ENCODE results near the gene EVC2.

- TF ChIP-seq, protein P1, sequence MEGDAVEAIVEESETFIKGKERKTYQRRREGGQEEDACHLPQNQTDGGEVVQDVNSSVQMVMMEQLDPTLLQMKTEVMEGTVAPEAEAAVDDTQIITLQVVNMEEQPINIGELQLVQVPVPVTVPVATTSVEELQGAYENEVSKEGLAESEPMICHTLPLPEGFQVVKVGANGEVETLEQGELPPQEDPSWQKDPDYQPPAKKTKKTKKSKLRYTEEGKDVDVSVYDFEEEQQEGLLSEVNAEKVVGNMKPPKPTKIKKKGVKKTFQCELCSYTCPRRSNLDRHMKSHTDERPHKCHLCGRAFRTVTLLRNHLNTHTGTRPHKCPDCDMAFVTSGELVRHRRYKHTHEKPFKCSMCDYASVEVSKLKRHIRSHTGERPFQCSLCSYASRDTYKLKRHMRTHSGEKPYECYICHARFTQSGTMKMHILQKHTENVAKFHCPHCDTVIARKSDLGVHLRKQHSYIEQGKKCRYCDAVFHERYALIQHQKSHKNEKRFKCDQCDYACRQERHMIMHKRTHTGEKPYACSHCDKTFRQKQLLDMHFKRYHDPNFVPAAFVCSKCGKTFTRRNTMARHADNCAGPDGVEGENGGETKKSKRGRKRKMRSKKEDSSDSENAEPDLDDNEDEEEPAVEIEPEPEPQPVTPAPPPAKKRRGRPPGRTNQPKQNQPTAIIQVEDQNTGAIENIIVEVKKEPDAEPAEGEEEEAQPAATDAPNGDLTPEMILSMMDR (IDR thresholded peaks at IDR 0.05 in 2 of 3, conservative IDR thresholded peaks at IDR 0.05 in 1 of 3; ENCODE audit: control insufficient read depth in 2 of 3, extremely low read depth in 1 of 3, insufficient read depth in 1 of 3, low read depth in 3 of 3, low read length in 3 of 3) = no peak
- TF ChIP-seq, protein P2, sequence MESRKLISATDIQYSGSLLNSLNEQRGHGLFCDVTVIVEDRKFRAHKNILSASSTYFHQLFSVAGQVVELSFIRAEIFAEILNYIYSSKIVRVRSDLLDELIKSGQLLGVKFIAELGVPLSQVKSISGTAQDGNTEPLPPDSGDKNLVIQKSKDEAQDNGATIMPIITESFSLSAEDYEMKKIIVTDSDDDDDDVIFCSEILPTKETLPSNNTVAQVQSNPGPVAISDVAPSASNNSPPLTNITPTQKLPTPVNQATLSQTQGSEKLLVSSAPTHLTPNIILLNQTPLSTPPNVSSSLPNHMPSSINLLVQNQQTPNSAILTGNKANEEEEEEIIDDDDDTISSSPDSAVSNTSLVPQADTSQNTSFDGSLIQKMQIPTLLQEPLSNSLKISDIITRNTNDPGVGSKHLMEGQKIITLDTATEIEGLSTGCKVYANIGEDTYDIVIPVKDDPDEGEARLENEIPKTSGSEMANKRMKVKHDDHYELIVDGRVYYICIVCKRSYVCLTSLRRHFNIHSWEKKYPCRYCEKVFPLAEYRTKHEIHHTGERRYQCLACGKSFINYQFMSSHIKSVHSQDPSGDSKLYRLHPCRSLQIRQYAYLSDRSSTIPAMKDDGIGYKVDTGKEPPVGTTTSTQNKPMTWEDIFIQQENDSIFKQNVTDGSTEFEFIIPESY (IDR thresholded peaks at IDR 0.05) = no peak
- TF ChIP-seq DPF2 (IDR thresholded peaks at IDR 0.05) (no peak), CEBPB (IDR thresholded peaks at IDR 0.05; ENCODE audit: borderline replicate concordance in 1 of 2, low read depth in 2 of 2, low read length in 2 of 2) (no peak), NRF1 (conservative IDR thresholded peaks at IDR 0.05; ENCODE audit: low read depth, low read length) (no peak), ZNF274 (IDR thresholded peaks at IDR 0.05; ENCODE audit: insufficient read depth, insufficient read length) (no peak)
These were observed 26.5 kb upstream of the EVC2 start for GRCh38 chr4:5734853-5735252.

Measured in GM12878 (cell line).